NCI-H69 (cell line): ENCODE results near the gene PCBD2.
"Not testable (repeated sequence)": the region's sequence is repeated elsewhere in the genome, so short reads cannot be mapped to it uniquely, and the experiment has no call there.

Source experiments
- DNase-seq: peaks from one replicate; lab custom pipeline; 2025; lab: John Stamatoyannopoulos, UW

The PCBD2 gene

GRCh38 chr5:134904610-134905245 is at the start of gene PCBD2:
PCBD2 (plus strand) TSS chr5:134905131; CDS start chr5:134905140, 9 bp downstream.
- DNase-seq, result peak; percentile 97

- DNase-seq, result not testable (repeated sequence)
These were observed 48.5 kb upstream of the PCBD2 start for GRCh38 chr5:134856465-134856864.

GRCh38 chr5:134857401-134857800 is 47.5 kb upstream of the PCBD2 start:
- DNase-seq, result no peak

- no peak for DNase-seq
These were observed 40.2 kb upstream of the PCBD2 start for GRCh38 chr5:134864707-134865106.

GRCh38 chr5:134873494-134873893 is 31.4 kb upstream of the PCBD2 start:
- peak; percentile 22 for DNase-seq

- DNase-seq, result peak; percentile 95
These were observed 30.7 kb upstream of the PCBD2 start, which contains the start of gene TXNDC15 for GRCh38 chr5:134873987-134874830. TXNDC15 (plus strand) TSS chr5:134874371; CDS start chr5:134874428, 57 bp downstream.

- peak; percentile 77 for DNase-seq
These were observed 29.9 kb upstream of the PCBD2 start for GRCh38 chr5:134874831-134875655.

GRCh38 chr5:134877159-134877558 is 27.8 kb upstream of the PCBD2 start:
- DNase-seq, result no peak

- DNase-seq, result peak; percentile 90
These were observed 26.5 kb upstream of the PCBD2 start for GRCh38 chr5:134878403-134878802.

- peak; percentile 80 for DNase-seq
These were observed 25.5 kb upstream of the PCBD2 start for GRCh38 chr5:134879456-134879855.

GRCh38 chr5:134880937-134881336 is 24.0 kb upstream of the PCBD2 start:
- DNase-seq, result not testable (repeated sequence)

GRCh38 chr5:134881711-134882110 is 23.2 kb upstream of the PCBD2 start:
- not testable (repeated sequence) for DNase-seq

- no peak for DNase-seq
These were observed 17.3 kb upstream of the PCBD2 start for GRCh38 chr5:134887593-134888159.

- no peak for DNase-seq
These were observed 15.6 kb upstream of the PCBD2 start for GRCh38 chr5:134889335-134889734.

GRCh38 chr5:134891473-134891872 is 13.5 kb upstream of the PCBD2 start:
- DNase-seq, result no peak

- DNase-seq, result no peak
These were observed 12.6 kb upstream of the PCBD2 start for GRCh38 chr5:134892282-134892681.

GRCh38 chr5:134892926-134893325 is 12.0 kb upstream of the PCBD2 start:
- no peak for DNase-seq

- no peak for DNase-seq
These were observed 11.0 kb upstream of the PCBD2 start for GRCh38 chr5:134893748-134894505.

GRCh38 chr5:134902071-134902801 is 2.7 kb upstream of the PCBD2 start:
- DNase-seq, result no peak

- peak; percentile 87 for DNase-seq
These were observed 490 bp downstream of the PCBD2 start for GRCh38 chr5:134905246-134905996.
